Measurements from ENCODE around the gene WWOX.
"Not testable (repeated sequence)": the region's sequence is repeated elsewhere in the genome, so short reads cannot be mapped to it uniquely, and the experiment has no call there.

WWOX gene

DNA sequence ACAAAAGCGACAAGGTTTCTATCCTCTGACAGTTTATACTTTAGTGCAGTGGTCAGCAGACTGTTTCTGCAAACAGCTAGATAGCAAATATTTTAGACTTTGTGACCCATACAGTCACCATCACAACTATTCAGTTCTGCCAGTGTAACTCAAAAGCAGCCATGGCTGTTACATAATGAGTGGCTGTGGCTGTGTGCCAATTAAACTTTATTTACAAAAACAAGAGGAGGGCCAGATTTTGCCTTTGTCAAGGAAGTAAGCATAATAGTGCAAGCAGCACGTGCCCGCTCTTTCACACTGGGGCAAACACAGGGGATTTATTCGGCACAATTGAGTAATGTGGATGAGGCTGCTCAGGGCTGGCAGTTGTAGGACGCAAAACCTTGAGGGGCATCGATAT is 949.6 kb downstream of the WWOX start:
- H3K27ac ChIP-seq (ENCODE audit: low read length) = no peak overlapping the region
- TF ChIP-seq, protein P1, sequence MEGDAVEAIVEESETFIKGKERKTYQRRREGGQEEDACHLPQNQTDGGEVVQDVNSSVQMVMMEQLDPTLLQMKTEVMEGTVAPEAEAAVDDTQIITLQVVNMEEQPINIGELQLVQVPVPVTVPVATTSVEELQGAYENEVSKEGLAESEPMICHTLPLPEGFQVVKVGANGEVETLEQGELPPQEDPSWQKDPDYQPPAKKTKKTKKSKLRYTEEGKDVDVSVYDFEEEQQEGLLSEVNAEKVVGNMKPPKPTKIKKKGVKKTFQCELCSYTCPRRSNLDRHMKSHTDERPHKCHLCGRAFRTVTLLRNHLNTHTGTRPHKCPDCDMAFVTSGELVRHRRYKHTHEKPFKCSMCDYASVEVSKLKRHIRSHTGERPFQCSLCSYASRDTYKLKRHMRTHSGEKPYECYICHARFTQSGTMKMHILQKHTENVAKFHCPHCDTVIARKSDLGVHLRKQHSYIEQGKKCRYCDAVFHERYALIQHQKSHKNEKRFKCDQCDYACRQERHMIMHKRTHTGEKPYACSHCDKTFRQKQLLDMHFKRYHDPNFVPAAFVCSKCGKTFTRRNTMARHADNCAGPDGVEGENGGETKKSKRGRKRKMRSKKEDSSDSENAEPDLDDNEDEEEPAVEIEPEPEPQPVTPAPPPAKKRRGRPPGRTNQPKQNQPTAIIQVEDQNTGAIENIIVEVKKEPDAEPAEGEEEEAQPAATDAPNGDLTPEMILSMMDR (IDR thresholded peaks at IDR 0.05; ENCODE audit: borderline replicate concordance, extremely low read depth, low read length, poor library complexity, severe bottlenecking) = no peak
- TF ChIP-seq EZH2 (IDR thresholded peaks at IDR 0.05; ENCODE audit: borderline replicate concordance, low read depth, low read length, severe bottlenecking) = no peak
- ATAC-seq (ENCODE audit: insufficient read depth, low read depth) (no peak), DNase-seq (no peak)
- H3K79me2 ChIP-seq (ENCODE audit: insufficient read depth, low read length) = no peaks in the 10 kb centered on the region
- H3K4me1 ChIP-seq (ENCODE audit: insufficient read depth, low read length) = no peaks in the 10 kb centered on the region
- no peak overlapping the region for H3K9ac ChIP-seq (ENCODE audit: low read depth, low read length)
- no peak overlapping the region for H2AFZ ChIP-seq (ENCODE audit: low read depth, low read length)
- H4K20me1 ChIP-seq (ENCODE audit: insufficient read depth, low read length) = no peaks in the 10 kb centered on the region
- no peaks in the 10 kb centered on the region for H3K36me3 ChIP-seq (ENCODE audit: insufficient read depth, low read length)
- H3K9me3 ChIP-seq (ENCODE audit: insufficient read depth, low read length, severe bottlenecking) = no peaks in the 10 kb centered on the region
- no peak overlapping the region for H3K4me3 ChIP-seq (ENCODE audit: low read depth in 1 of 2, low read length in 2 of 2)
- H3K27me3 ChIP-seq (ENCODE audit: insufficient read depth, low read length, poor library complexity) = no peaks in the 10 kb centered on the region
- H3K4me2 ChIP-seq (ENCODE audit: insufficient read depth, low read length) = no peak overlapping the region

DNA sequence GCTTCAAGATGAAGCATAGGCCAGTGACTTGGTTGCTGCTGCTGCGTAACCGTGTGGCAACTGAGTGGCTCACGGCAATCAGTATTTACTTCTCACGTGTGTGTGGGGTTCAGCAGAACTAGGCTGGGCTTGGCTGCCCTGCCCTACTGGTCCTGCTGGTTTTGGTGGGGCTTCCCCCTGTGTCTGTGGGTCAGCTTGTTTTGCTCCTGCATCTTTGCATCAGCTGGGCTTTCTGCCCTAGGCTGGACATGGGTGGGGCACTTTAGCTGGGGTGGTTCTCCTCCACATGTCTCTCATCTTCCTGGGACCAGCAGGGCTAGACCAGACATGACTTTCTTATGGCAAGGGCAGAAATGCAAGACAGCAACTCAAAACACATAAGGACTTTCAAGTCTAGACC is 950.6 kb downstream of the WWOX start:
- no peak for TF ChIP-seq EZH2 (IDR thresholded peaks at IDR 0.05; ENCODE audit: borderline replicate concordance, low read depth, low read length, severe bottlenecking)
- TF ChIP-seq, protein P1 (IDR thresholded peaks at IDR 0.05; ENCODE audit: borderline replicate concordance, extremely low read depth, low read length, poor library complexity, severe bottlenecking) = no peak
- no peaks in the 10 kb centered on the region for H3K36me3 ChIP-seq (ENCODE audit: insufficient read depth, low read length)
- no peak for DNase-seq

DNA sequence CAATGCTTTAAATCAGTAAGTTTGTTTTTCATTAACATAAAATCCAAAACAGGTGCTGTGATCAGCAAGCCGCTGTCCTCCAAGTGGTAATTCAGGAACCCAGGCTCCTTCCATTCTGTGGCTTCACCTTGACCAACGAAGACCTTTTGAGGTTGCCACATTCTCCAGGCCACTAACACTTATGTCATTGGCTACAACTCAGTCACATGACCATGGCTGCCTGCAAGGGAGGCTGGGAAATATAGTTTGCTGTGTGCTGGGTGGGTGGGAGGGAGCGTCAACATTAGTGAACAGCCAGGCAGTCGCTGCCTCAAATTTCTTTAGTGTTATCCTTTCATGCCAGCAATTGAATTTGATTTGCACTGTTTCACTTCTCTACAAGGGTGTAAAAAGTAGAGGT is 951.9 kb downstream of the WWOX start:
- Histone ChIP-seq H3K4me3 (ENCODE audit: low read depth in 1 of 2, low read length in 2 of 2) (no peak overlapping the region), H3K27me3 (ENCODE audit: insufficient read depth, low read length, poor library complexity) (no peaks in the 10 kb centered on the region), H3K9me3 (ENCODE audit: insufficient read depth, low read length, severe bottlenecking) (no peaks in the 10 kb centered on the region), H3K27ac (ENCODE audit: low read length) (no peak overlapping the region), H4K20me1 (ENCODE audit: insufficient read depth, low read length) (no peaks in the 10 kb centered on the region), H3K4me2 (ENCODE audit: insufficient read depth, low read length) (no peak overlapping the region), H3K36me3 (ENCODE audit: insufficient read depth, low read length) (no peaks in the 10 kb centered on the region), H2AFZ (ENCODE audit: low read depth, low read length) (no peak overlapping the region), H3K9ac (ENCODE audit: low read depth, low read length) (no peak overlapping the region), H3K4me1 (ENCODE audit: insufficient read depth, low read length) (no peaks in the 10 kb centered on the region), H3K79me2 (ENCODE audit: insufficient read depth, low read length) (no peaks in the 10 kb centered on the region)
- TF ChIP-seq, protein P1 (IDR thresholded peaks at IDR 0.05; ENCODE audit: borderline replicate concordance, extremely low read depth, low read length, poor library complexity, severe bottlenecking) = no peak
- no peak for TF ChIP-seq EZH2 (IDR thresholded peaks at IDR 0.05; ENCODE audit: borderline replicate concordance, low read depth, low read length, severe bottlenecking)
- no peak for DNase-seq
- no peak for ATAC-seq (ENCODE audit: insufficient read depth, low read depth)

More for the DNA sequence above, 950.6 kb downstream of the WWOX start:
- Histone ChIP-seq H3K27me3 (ENCODE audit: insufficient read depth, low read length, poor library complexity) (no peaks in the 10 kb centered on the region), H3K4me3 (ENCODE audit: low read depth in 1 of 2, low read length in 2 of 2) (no peak overlapping the region), H3K4me1 (ENCODE audit: insufficient read depth, low read length) (no peaks in the 10 kb centered on the region), H3K9me3 (ENCODE audit: insufficient read depth, low read length, severe bottlenecking) (no peaks in the 10 kb centered on the region), H4K20me1 (ENCODE audit: insufficient read depth, low read length) (no peaks in the 10 kb centered on the region), H3K79me2 (ENCODE audit: insufficient read depth, low read length) (no peaks in the 10 kb centered on the region), H3K27ac (ENCODE audit: low read length) (no peak overlapping the region), H3K9ac (ENCODE audit: low read depth, low read length) (no peak overlapping the region), H2AFZ (ENCODE audit: low read depth, low read length) (no peak overlapping the region), H3K4me2 (ENCODE audit: insufficient read depth, low read length) (no peak overlapping the region)
- ATAC-seq (ENCODE audit: insufficient read depth, low read depth) = no peak

DNA sequence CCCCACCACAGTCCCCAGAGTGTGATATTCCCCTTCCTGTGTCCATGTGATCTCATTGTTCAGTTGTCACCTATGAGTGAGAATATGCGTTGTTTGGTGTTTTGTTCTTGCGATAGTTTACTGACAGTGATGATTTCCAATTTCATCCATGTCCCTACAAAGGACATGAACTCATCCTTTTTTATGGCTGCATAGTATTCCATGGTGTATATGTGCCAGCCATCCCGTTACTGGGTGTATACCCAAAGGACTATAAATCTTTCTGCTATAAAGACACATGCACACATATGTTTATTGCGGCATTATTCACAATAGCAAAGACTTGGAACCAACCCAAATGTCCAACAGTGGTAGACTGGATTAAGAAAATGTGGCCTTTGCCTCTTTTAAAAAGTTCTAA is 952.7 kb downstream of the WWOX start:
- not testable (repeated sequence) for H3K4me3 ChIP-seq (ENCODE audit: low read depth in 1 of 2, low read length in 2 of 2); DNase-seq; H4K20me1 ChIP-seq (ENCODE audit: insufficient read depth, low read length); H2AFZ ChIP-seq (ENCODE audit: low read depth, low read length); H3K4me2 ChIP-seq (ENCODE audit: insufficient read depth, low read length); H3K27me3 ChIP-seq (ENCODE audit: insufficient read depth, low read length, poor library complexity); ATAC-seq (ENCODE audit: insufficient read depth, low read depth); H3K9me3 ChIP-seq (ENCODE audit: insufficient read depth, low read length, severe bottlenecking); H3K36me3 ChIP-seq (ENCODE audit: insufficient read depth, low read length); H3K79me2 ChIP-seq (ENCODE audit: insufficient read depth, low read length); H3K27ac ChIP-seq (ENCODE audit: low read length); H3K9ac ChIP-seq (ENCODE audit: low read depth, low read length); H3K4me1 ChIP-seq (ENCODE audit: insufficient read depth, low read length)
